SK-N-SH treated with all-trans-retinoic acid at 6 μM for 48 hours (cell line): ENCODE results near the gene LARP4B.

Experiments
- ATAC-seq: fragments of 200-7000 bp; cut with Tn5 transposase; 3 replicates; pipeline ENCODE4 v1.9.1; 2020; ENCODE audit warnings: mild to moderate bottlenecking, moderate library complexity
- BACH2 ChIP-seq: fragments of 250-450 bp; sonication (Bioruptor Pico); IDR thresholded peaks from 2 replicates; pipeline ENCODE4 v1.9.0; 2021; ENCODE audit warnings: mild to moderate bottlenecking, borderline replicate concordance
- CSDC2 ChIP-seq: fragments of 250-450 bp; sonication (Bioruptor Pico); IDR thresholded peaks from 2 replicates; pipeline ENCODE4 v1.5.0; 2020; ENCODE audit warnings: mild to moderate bottlenecking, moderate library complexity
- ESRRG ChIP-seq: fragments of 250-450 bp; sonication (Bioruptor Pico); IDR thresholded peaks from 2 replicates; pipeline ENCODE4 v1.6.1; 2021; ENCODE audit warnings: mild to moderate bottlenecking
- GLIS3 ChIP-seq: fragments of 250-450 bp; sonication (Bioruptor Pico); IDR thresholded peaks from 2 replicates; pipeline ENCODE4 v1.5.0; 2020; ENCODE audit warnings: mild to moderate bottlenecking, moderate library complexity
- OSR1 ChIP-seq: fragments of 250-450 bp; sonication (Bioruptor Pico); IDR thresholded peaks from 2 replicates; pipeline ENCODE4 v1.8.0; 2022; ENCODE audit warnings: moderate library complexity, mild to moderate bottlenecking, inconsistent platforms
- PATZ1 ChIP-seq: fragments of 250-450 bp; sonication (Bioruptor Pico); IDR thresholded peaks from 2 replicates; pipeline ENCODE4 v1.8.0; 2020; ENCODE audit warnings: mild to moderate bottlenecking, moderate library complexity, borderline replicate concordance
- POU6F1 ChIP-seq: fragments of 250-450 bp; sonication (Bioruptor Pico); IDR thresholded peaks from 2 replicates; pipeline ENCODE4 v1.8.0; 2021; ENCODE audit warnings: low read depth, mild to moderate bottlenecking, moderate library complexity, borderline replicate concordance
- PPARA ChIP-seq: fragments of 250-450 bp; sonication (Bioruptor Pico); IDR thresholded peaks from 2 replicates; pipeline ENCODE4 v1.5.0; 2020; ENCODE audit warnings: mild to moderate bottlenecking, borderline replicate concordance
- RARB ChIP-seq: fragments of 250-450 bp; sonication (Bioruptor Pico); IDR thresholded peaks from 2 replicates; pipeline ENCODE4 v1.8.0; 2021; ENCODE audit warnings: mild to moderate bottlenecking, moderate library complexity
- SNAI2 ChIP-seq: fragments of 250-450 bp; sonication (Bioruptor Pico); IDR thresholded peaks from 2 replicates; pipeline ENCODE4 v1.5.0; 2020; ENCODE audit warnings: mild to moderate bottlenecking, moderate library complexity
- TOX ChIP-seq: fragments of 250-450 bp; sonication (Bioruptor Pico); IDR thresholded peaks from 2 replicates; pipeline ENCODE4 v1.8.0; 2021; ENCODE audit warnings: mild to moderate bottlenecking, moderate library complexity, borderline replicate concordance
- ZC3H10 ChIP-seq: fragments of 250-450 bp; sonication (Bioruptor Pico); IDR thresholded peaks from 2 replicates; pipeline ENCODE4 v1.5.1; 2021; ENCODE audit warnings: mild to moderate bottlenecking, moderate library complexity
- ZFP3 ChIP-seq: fragments of 250-450 bp; sonication (Bioruptor Pico); IDR thresholded peaks from 2 replicates; pipeline ENCODE4 v1.5.0; 2020; ENCODE audit warnings: mild to moderate bottlenecking, moderate library complexity
- ZFP30 ChIP-seq: fragments of 450-650 bp; formaldehyde crosslinking; IDR thresholded peaks from 2 replicates; pipeline ENCODE4 v1.5.0; 2022; ENCODE audit warnings: mild to moderate bottlenecking, moderate library complexity
- ZNF565 ChIP-seq: fragments of 450-650 bp; formaldehyde crosslinking; conservative IDR thresholded peaks from 2 replicates; pipeline ENCODE4 v1.5.0; 2020; ENCODE audit warnings: low read depth, mild to moderate bottlenecking, moderate library complexity
- ZNF70 ChIP-seq: fragments of 450-650 bp; formaldehyde crosslinking; IDR thresholded peaks from 2 replicates; pipeline ENCODE4 v1.5.0; 2020; ENCODE audit warnings: mild to moderate bottlenecking, moderate library complexity
- ZNF8 ChIP-seq: fragments of 450-650 bp; formaldehyde crosslinking; IDR thresholded peaks from 2 replicates; pipeline ENCODE4 v1.5.0; 2020; ENCODE audit warnings: mild to moderate bottlenecking, moderate library complexity
- TF ChIP-seq, protein P1 (sequence below): fragments of 250-450 bp; sonication (Bioruptor Pico); IDR thresholded peaks from 2 replicates; pipeline ENCODE4 v1.5.0; 2020; ENCODE audit warnings: mild to moderate bottlenecking, moderate library complexity
- TF ChIP-seq, protein P2 (sequence below): fragments of 250-450 bp; sonication (Bioruptor Pico); IDR thresholded peaks from 2 replicates; pipeline ENCODE4 v1.5.1; 2020; ENCODE audit warnings: low read depth, mild to moderate bottlenecking, moderate library complexity
- TF ChIP-seq, protein P3 (sequence below): fragments of 250-450 bp; sonication (Bioruptor Pico); IDR thresholded peaks from 2 replicates; pipeline ENCODE4 v1.5.1; 2021; ENCODE audit warnings: mild to moderate bottlenecking, moderate library complexity

The LARP4B gene

DNA sequence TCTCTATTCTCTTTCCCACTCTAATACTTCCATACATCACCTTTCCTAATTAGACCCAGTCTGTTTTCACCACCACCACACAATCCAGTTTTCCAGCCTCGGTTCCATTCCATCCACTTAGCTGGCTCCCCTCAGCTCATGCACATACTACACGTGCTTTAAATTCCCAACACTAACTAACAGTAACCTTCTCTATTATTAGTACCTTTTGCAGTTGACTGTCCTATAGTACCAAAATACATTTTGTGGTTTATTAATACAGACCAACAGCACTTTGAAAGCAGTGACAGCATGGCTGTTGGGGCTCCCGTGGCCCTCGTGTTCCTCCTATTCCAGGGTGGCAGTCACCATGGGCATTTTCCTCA lies 64.9 kb downstream of the LARP4B start:
- TF ChIP-seq, protein P1, sequence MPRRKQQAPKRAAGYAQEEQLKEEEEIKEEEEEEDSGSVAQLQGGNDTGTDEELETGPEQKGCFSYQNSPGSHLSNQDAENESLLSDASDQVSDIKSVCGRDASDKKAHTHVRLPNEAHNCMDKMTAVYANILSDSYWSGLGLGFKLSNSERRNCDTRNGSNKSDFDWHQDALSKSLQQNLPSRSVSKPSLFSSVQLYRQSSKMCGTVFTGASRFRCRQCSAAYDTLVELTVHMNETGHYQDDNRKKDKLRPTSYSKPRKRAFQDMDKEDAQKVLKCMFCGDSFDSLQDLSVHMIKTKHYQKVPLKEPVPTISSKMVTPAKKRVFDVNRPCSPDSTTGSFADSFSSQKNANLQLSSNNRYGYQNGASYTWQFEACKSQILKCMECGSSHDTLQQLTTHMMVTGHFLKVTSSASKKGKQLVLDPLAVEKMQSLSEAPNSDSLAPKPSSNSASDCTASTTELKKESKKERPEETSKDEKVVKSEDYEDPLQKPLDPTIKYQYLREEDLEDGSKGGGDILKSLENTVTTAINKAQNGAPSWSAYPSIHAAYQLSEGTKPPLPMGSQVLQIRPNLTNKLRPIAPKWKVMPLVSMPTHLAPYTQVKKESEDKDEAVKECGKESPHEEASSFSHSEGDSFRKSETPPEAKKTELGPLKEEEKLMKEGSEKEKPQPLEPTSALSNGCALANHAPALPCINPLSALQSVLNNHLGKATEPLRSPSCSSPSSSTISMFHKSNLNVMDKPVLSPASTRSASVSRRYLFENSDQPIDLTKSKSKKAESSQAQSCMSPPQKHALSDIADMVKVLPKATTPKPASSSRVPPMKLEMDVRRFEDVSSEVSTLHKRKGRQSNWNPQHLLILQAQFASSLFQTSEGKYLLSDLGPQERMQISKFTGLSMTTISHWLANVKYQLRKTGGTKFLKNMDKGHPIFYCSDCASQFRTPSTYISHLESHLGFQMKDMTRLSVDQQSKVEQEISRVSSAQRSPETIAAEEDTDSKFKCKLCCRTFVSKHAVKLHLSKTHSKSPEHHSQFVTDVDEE (CRISPR knock-in tag), result no peak
- no peak for TF ChIP-seq CSDC2
- TF ChIP-seq, protein P2, sequence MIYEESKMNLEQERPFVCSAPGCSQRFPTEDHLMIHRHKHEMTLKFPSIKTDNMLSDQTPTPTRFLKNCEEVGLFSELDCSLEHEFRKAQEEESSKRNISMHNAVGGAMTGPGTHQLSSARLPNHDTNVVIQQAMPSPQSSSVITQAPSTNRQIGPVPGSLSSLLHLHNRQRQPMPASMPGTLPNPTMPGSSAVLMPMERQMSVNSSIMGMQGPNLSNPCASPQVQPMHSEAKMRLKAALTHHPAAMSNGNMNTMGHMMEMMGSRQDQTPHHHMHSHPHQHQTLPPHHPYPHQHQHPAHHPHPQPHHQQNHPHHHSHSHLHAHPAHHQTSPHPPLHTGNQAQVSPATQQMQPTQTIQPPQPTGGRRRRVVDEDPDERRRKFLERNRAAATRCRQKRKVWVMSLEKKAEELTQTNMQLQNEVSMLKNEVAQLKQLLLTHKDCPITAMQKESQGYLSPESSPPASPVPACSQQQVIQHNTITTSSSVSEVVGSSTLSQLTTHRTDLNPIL (CRISPR knock-in tag), result no peak
- no peak for TF ChIP-seq BACH2
- no peak for TF ChIP-seq ZC3H10 (CRISPR knock-in tag)
- TF ChIP-seq, protein P3, sequence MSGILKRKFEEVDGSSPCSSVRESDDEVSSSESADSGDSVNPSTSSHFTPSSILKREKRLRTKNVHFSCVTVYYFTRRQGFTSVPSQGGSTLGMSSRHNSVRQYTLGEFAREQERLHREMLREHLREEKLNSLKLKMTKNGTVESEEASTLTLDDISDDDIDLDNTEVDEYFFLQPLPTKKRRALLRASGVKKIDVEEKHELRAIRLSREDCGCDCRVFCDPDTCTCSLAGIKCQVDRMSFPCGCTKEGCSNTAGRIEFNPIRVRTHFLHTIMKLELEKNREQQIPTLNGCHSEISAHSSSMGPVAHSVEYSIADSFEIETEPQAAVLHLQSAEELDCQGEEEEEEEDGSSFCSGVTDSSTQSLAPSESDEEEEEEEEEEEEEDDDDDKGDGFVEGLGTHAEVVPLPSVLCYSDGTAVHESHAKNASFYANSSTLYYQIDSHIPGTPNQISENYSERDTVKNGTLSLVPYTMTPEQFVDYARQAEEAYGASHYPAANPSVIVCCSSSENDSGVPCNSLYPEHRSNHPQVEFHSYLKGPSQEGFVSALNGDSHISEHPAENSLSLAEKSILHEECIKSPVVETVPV, result no peak
- no peak for TF ChIP-seq ZNF8
- no peak for TF ChIP-seq POU6F1
- no peak for TF ChIP-seq RARB (CRISPR knock-in tag)
- no peak for TF ChIP-seq GLIS3 (CRISPR knock-in tag)
- no peak for TF ChIP-seq PATZ1 (CRISPR knock-in tag)
- TF ChIP-seq SNAI2 (CRISPR knock-in tag), result no peak
- no peak for TF ChIP-seq ZNF565
- no peak for TF ChIP-seq ZNF70 (CRISPR knock-in tag)
- no peak for TF ChIP-seq ZFP30 (CRISPR knock-in tag)
- TF ChIP-seq ESRRG (CRISPR knock-in tag), result no peak
- no peak for TF ChIP-seq OSR1 (CRISPR knock-in tag)
- TF ChIP-seq PPARA, result no peak
- TF ChIP-seq TOX (CRISPR knock-in tag), result no peak
- TF ChIP-seq ZFP3 (CRISPR knock-in tag), result no peak
- TF ChIP-seq, all 23 proteins: peak for 0
- ATAC-seq, result no peak

- TF ChIP-seq GLIS3 (CRISPR knock-in tag), result no peak
- TF ChIP-seq TOX (CRISPR knock-in tag), result no peak
- no peak for TF ChIP-seq ZFP30 (CRISPR knock-in tag)
- no peak for TF ChIP-seq ZNF8
- no peak for TF ChIP-seq OSR1 (CRISPR knock-in tag)
- TF ChIP-seq ZC3H10 (CRISPR knock-in tag), result no peak
- TF ChIP-seq, protein P1 (CRISPR knock-in tag), result no peak
- TF ChIP-seq, all 23 proteins: peak for 0
- no peak for ATAC-seq
These were observed 65.5 kb downstream of the LARP4B start for GRCh38 chr10:865924-866576.
